Melanocyte of skin (primary cell): ENCODE results near the gene CSN2. TPM values are rescaled to one million over a fixed set of nuclear protein-coding genes. Genes with fewer than 3 reads are reported as not detected.

Experiments used
- total RNA-seq, 2 donors: library from RNA; depleted of rRNA; stranded (reverse); fragments of >200 nt; gene quantifications; 2 replicates each; pipeline ENCODE4 v1.2.3, GENCODE V29; 2012

The CSN2 gene
- total RNA-seq, result not detected

GRCh38 chr4:69965628-69966027 is at the start of gene CSN2:
TSS of gene CSN2 (minus strand) at chr4:69965728. CDS start at chr4:69960995, 4,733 bp downstream.

GRCh38 chr4:69995526-69996016 is 30.0 kb upstream of the CSN2 start, which contains the start of gene STATH:
TSS of gene STATH (plus strand) at chr4:69995966. CDS start at chr4:69998438, 2,472 bp downstream.

GRCh38 chr4:69930768-69931167 is 34.8 kb downstream of the CSN2 start, which contains the start of gene CSN1S1:
TSS of gene CSN1S1 (plus strand) at chr4:69931068. CDS start at chr4:69932556, 1,488 bp downstream.

Other genes starting within 250 kb of the CSN2 start
- under 1 TPM in 1 of 2 donors, not detected in 1; under 0.01 TPM for gene SULT1B1, start 205.1 kb downstream of the CSN2 start, total RNA-seq
- under 1 TPM in 1 of 2 donors, not detected in 1; under 0.01 TPM for gene SULT1E1, start 105.6 kb downstream of the CSN2 start, total RNA-seq
- gene CSN1S1, start 34.7 kb downstream of the CSN2 start, total RNA-seq, result not detected
- gene STATH, start 30.2 kb upstream of the CSN2 start, total RNA-seq, result not detected
- not detected for gene HTN3, start 62.7 kb upstream of the CSN2 start, total RNA-seq
- gene HTN1, start 84.7 kb upstream of the CSN2 start, total RNA-seq, result not detected
- not detected for gene PRR27, start 188.5 kb upstream of the CSN2 start, total RNA-seq
- gene ODAM, start 230.0 kb upstream of the CSN2 start, total RNA-seq, result not detected